GM18951 (cell line): ENCODE measurements around the gene GET3.
"Not testable (repeated sequence)": the region's sequence is repeated elsewhere in the genome, so short reads cannot be mapped to it uniquely, and the experiment has no call there.

ENCODE experiments used
- POLR2A ChIP-seq: IDR thresholded peaks from 4 replicates; pipeline ENCODE4 v1.6.1; 2011; ENCODE audit warnings: mild to moderate bottlenecking; ENCODE audit not compliant: insufficient read length, insufficient read depth; ENCODE audit errors: extremely low read depth
- in situ Hi-C: fragments of 300-500 bp; cut with MboI; formaldehyde crosslinking; loops from one replicate; pipeline ENCODE4 v1.12.0; 2022; ENCODE audit warnings: low sequenced_read_pairs, mixed read lengths, inconsistent platforms; ENCODE audit not compliant: unreplicated experiment

GET3 gene

GRCh38 chr19:12703046-12703445, 34.3 kb upstream of the GET3 start:
- in situ Hi-C loops = no loop called here
- TF ChIP-seq POLR2A = no peak

GRCh38 chr19:12705169-12705568, 32.1 kb upstream of the GET3 start:
- no peak for TF ChIP-seq POLR2A
- in situ Hi-C loops = no loop called here

- no peak for TF ChIP-seq POLR2A
- in situ Hi-C loops = no loop called here
Measured at GRCh38 chr19:12705654-12706331, 31.5 kb upstream of the GET3 start.

GRCh38 chr19:12706332-12706718, 31.0 kb upstream of the GET3 start:
- no peak for TF ChIP-seq POLR2A
- in situ Hi-C loops = no loop called here

GRCh38 chr19:12708641-12709040, 28.7 kb upstream of the GET3 start:
- no peak for TF ChIP-seq POLR2A

GRCh38 chr19:12711187-12711586, 26.1 kb upstream of the GET3 start:
- no peak for TF ChIP-seq POLR2A
- in situ Hi-C loops = no loop called here

More at GRCh38 chr19:12708641-12709040, 28.7 kb upstream of the GET3 start:
- in situ Hi-C loops = no loop called here

- in situ Hi-C loops = not testable (repeated sequence)
Measured at GRCh38 chr19:12712077-12712476, 25.2 kb upstream of the GET3 start.

GRCh38 chr19:12713304-12713703, 24.0 kb upstream of the GET3 start:
- in situ Hi-C loops = not testable (repeated sequence)

- in situ Hi-C loops = no loop called here
- no peak for TF ChIP-seq POLR2A
Measured at GRCh38 chr19:12715102-12715501, 22.2 kb upstream of the GET3 start.

- in situ Hi-C loops = no loop called here
- TF ChIP-seq POLR2A = no peak
Measured at GRCh38 chr19:12715929-12716328, 21.4 kb upstream of the GET3 start.

- TF ChIP-seq POLR2A = no peak
- in situ Hi-C loops = no loop called here
Measured at GRCh38 chr19:12720296-12720695, 17.0 kb upstream of the GET3 start.

- in situ Hi-C loops = no loop called here
- no peak for TF ChIP-seq POLR2A
Measured at GRCh38 chr19:12720851-12721655, 16.2 kb upstream of the GET3 start.

GRCh38 chr19:12721656-12722565, 15.4 kb upstream of the GET3 start:
- in situ Hi-C loops = no loop called here
- no peak for TF ChIP-seq POLR2A
